ENCODE measurements around the gene GLIPR1L1. TPM values are rescaled to one million over a fixed set of nuclear protein-coding genes. Genes with fewer than 3 reads are reported as not detected.

The GLIPR1L1 gene, protein sequence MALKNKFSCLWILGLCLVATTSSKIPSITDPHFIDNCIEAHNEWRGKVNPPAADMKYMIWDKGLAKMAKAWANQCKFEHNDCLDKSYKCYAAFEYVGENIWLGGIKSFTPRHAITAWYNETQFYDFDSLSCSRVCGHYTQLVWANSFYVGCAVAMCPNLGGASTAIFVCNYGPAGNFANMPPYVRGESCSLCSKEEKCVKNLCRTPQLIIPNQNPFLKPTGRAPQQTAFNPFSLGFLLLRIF
- polyA plus RNA-seq (2011; rRNA removed) (not detected in 2 replicates), polyA minus RNA-seq (2011; rRNA and poly(A)+ RNA removed) (not detected in 2 replicates)

DNA sequence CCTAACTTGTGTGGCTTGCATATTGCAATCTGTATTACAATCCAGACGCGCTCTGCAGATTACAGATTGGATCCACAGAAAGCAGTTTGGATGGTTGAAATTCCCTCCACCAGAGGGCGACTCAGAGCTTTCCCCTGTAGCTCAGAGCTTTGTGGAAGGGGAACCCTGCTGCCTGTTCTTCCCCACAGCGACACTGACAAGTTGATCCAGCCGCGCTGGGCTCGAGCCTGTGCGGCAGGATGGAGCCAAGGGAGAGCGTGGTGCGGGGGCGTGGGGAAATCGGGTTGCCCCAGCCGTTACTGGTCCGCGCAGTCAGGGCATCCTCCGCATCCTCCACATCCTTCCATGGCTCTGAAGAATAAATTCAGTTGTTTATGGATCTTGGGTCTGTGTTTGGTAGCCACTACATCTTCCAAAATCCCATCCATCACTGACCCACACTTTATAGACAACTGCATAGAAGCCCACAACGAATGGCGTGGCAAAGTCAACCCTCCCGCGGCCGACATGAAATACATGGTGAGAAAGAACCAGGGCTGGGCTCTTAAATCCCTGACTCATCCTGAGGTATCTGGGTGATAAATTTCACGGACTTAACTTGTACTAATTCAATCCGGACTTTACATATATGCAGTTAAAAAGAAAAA is at the start of gene GLIPR1L1:
Gene GLIPR1L1, plus strand, starts transcription at position 287 of the 647 bp plus-strand sequence. Its CDS starts 59 bp downstream, at position 346.
- CTCF ChIA-PET = interaction anchor here (0.6 to 2.3 kb wide), 19 partner anchors 8 to 170 kb away, joined by 3 to 13 read pairs (median 4); partner anchors contain the start of genes GLIPR1 and GLIPR1L2
- POLR2A ChIA-PET = no interaction called here
- TF ChIP-seq, protein P1, sequence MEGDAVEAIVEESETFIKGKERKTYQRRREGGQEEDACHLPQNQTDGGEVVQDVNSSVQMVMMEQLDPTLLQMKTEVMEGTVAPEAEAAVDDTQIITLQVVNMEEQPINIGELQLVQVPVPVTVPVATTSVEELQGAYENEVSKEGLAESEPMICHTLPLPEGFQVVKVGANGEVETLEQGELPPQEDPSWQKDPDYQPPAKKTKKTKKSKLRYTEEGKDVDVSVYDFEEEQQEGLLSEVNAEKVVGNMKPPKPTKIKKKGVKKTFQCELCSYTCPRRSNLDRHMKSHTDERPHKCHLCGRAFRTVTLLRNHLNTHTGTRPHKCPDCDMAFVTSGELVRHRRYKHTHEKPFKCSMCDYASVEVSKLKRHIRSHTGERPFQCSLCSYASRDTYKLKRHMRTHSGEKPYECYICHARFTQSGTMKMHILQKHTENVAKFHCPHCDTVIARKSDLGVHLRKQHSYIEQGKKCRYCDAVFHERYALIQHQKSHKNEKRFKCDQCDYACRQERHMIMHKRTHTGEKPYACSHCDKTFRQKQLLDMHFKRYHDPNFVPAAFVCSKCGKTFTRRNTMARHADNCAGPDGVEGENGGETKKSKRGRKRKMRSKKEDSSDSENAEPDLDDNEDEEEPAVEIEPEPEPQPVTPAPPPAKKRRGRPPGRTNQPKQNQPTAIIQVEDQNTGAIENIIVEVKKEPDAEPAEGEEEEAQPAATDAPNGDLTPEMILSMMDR (IDR thresholded peaks at IDR 0.05; ENCODE audit: insufficient read depth, low read depth, low read length) = peak; percentile 82

DNA sequence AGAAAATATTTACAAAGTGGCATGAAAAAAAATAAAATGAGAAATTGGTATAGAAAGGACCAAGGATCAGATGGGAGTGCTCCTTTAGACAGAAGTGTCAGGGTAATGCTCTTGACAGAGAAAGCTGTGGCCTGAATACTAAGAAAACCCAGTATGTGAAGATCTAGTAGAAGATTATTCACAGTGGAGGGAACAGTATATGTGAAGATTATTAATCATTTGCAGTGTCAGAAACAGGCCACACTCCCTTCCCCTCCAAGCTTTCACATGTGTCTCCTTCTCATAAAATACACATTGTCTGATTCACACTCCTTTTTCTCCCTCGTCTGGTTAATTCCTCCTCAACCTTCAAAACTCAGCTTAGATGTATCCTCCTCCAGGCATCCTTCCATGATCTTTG is 45.6 kb upstream of the GLIPR1L1 start:
- Histone ChIP-seq H3K4me3 (ENCODE audit: low read depth, low read length) (no peak overlapping the region), H3K27me3 (ENCODE audit: control insufficient read depth, insufficient read depth, low read length) (no peaks in the 10 kb centered on the region), H3K36me3 (ENCODE audit: control insufficient read depth, insufficient read depth, low read length) (no peaks in the 10 kb centered on the region)
- no peak for DNase-seq (ENCODE audit: low read depth)
- ChIA-PET CTCF (interaction anchor here (0.7 to 1.6 kb wide), 7 partner anchors 9 to 1365 kb away, joined by 3 to 5 read pairs (median 3); no protein-coding TSS in a partner anchor), POLR2A (no interaction called here)
- TF ChIP-seq, protein P1 (IDR thresholded peaks at IDR 0.05; ENCODE audit: insufficient read depth, low read depth, low read length) = no peak

More for the DNA sequence above, at the start of gene GLIPR1L1:
- Histone ChIP-seq H3K27me3 (ENCODE audit: control insufficient read depth, insufficient read depth, low read length) (no peaks in the 10 kb centered on the region), H3K36me3 (ENCODE audit: control insufficient read depth, insufficient read depth, low read length) (no peaks in the 10 kb centered on the region), H3K4me3 (ENCODE audit: low read depth, low read length) (peak within 1 kb of the TSS; percentile 50)
- DNase-seq (ENCODE audit: low read depth) = peak; percentile 46

DNA sequence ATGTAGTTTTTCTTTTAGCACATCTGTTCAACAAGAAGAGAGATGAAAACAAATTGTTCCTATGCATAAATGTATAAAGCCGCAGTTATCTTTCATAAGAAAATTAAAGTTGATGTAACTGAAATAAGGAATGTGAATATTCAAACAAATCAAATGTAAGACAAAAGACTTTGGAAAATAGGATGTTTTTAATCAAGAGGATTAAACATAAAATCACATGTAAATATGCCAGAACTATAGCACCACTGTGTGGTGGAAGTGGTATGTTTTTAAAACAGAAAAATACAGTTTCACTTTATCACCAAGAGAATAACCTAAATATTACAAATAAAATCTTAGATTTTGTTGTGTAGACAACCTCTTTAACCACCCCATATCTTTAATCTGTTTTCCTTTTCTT is 44.7 kb upstream of the GLIPR1L1 start:
- Histone ChIP-seq H3K4me3 (ENCODE audit: low read depth, low read length) (no peak overlapping the region), H3K36me3 (ENCODE audit: control insufficient read depth, insufficient read depth, low read length) (no peaks in the 10 kb centered on the region), H3K27me3 (ENCODE audit: control insufficient read depth, insufficient read depth, low read length) (no peaks in the 10 kb centered on the region)
- CTCF ChIA-PET = interaction anchor here (0.7 to 1.6 kb wide), 5 partner anchors 8 to 1364 kb away, joined by 3 to 5 read pairs (median 3); no protein-coding TSS in a partner anchor
- no peak for DNase-seq (ENCODE audit: low read depth)
- TF ChIP-seq, protein P1 (IDR thresholded peaks at IDR 0.05; ENCODE audit: insufficient read depth, low read depth, low read length) = peak; percentile 27
- POLR2A ChIA-PET = no interaction called here

DNA sequence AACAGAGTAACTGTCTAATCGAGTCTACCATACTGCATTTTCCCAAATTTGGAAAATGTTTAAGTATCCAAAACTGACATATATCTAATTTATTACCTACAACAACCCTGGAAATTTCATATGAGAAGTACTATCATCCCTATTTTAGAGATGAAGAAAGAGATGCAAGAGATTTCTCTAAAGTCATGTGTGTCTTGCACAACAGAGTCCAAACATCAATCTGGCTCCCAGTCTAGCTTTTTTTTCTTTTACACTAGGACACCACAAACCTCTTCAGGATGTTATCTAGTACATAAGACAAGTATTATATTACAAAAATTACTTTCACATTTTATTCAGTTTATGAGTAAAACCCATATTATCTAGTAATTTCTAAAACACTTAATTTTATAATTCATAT is 43.5 kb upstream of the GLIPR1L1 start:
- DNase-seq (ENCODE audit: low read depth) = no peak
- no peaks in the 10 kb centered on the region for H3K27me3 ChIP-seq (ENCODE audit: control insufficient read depth, insufficient read depth, low read length)
- H3K4me3 ChIP-seq (ENCODE audit: low read depth, low read length) = no peak overlapping the region
- no peaks in the 10 kb centered on the region for H3K36me3 ChIP-seq (ENCODE audit: control insufficient read depth, insufficient read depth, low read length)
- CTCF ChIA-PET = interaction anchor here (0.6 to 1.3 kb wide), 4 partner anchors 11 to 602 kb away, joined by 3 read pairs; no protein-coding TSS in a partner anchor
- TF ChIP-seq, protein P1 (IDR thresholded peaks at IDR 0.05; ENCODE audit: insufficient read depth, low read depth, low read length) = no peak
- POLR2A ChIA-PET = no interaction called here

- no peaks in the 10 kb centered on the region for H3K36me3 ChIP-seq (ENCODE audit: control insufficient read depth, insufficient read depth, low read length)
- DNase-seq (ENCODE audit: low read depth) = no peak
- ChIA-PET POLR2A (no interaction called here), CTCF (no interaction called here)
- no peak overlapping the region for H3K4me3 ChIP-seq (ENCODE audit: low read depth, low read length)
- TF ChIP-seq, protein P1 (IDR thresholded peaks at IDR 0.05; ENCODE audit: insufficient read depth, low read depth, low read length) = no peak
- no peaks in the 10 kb centered on the region for H3K27me3 ChIP-seq (ENCODE audit: control insufficient read depth, insufficient read depth, low read length)
Measured at GRCh38 chr12:75294336-75294735, 40.1 kb upstream of the GLIPR1L1 start.
